NCI-H1105 (cell line): ENCODE results near the gene DPH7.
"Not testable (repeated sequence)": the region's sequence is repeated elsewhere in the genome, so short reads cannot be mapped to it uniquely, and the experiment has no call there.

Source experiments
- DNase-seq: peaks from one replicate; lab custom pipeline; 2025; lab: John Stamatoyannopoulos, UW

Gene DPH7

DNA sequence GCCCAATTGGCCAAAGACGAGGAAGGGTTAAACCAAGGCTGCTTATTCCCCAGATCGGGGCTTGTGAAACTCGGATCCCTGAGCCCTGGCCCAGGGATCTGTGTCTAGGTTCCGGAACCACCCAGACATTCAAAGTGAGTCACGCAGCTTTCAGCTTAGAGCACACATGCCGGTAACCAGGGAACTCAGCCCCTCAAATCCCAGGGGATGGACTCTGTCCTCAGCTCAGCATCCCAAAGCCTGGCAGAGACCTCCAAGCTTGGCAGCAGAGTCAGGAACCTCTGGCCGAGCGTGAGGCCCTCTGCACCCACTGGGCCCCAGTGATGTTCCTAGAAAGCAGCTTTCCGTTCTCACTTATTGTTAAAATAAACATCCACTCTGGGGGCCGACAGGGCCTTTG lies 33.6 kb downstream of the DPH7 start:
- DNase-seq = no peak

DNA sequence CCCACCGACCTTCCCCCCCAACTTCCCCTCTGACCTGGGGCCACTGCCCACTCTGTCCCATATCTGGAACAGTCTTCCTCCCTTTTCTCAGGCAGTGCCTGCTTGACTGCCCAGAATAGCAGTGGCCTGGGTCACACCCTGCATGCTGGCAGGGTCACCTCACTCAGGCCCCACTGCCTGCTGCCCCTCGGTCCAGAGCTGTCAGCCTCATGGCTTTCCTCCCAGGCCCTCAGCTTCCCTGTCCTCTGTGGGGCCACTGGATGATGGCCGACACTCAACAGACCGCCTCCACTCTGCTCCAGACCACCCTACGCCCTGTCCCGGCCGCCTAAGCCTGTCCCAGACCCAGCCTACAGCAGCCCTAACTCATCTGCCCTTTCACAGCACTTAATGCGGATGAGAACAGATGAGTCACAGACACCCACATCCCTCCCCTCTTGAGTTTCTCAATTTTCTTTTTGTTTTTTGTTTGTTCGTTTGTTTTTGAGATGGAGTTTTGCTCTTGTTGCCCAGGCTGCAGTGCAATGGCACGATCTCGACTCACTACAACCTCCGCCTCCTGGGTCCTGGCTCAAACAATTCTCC lies 34.5 kb downstream of the DPH7 start:
- no peak for DNase-seq

DNA sequence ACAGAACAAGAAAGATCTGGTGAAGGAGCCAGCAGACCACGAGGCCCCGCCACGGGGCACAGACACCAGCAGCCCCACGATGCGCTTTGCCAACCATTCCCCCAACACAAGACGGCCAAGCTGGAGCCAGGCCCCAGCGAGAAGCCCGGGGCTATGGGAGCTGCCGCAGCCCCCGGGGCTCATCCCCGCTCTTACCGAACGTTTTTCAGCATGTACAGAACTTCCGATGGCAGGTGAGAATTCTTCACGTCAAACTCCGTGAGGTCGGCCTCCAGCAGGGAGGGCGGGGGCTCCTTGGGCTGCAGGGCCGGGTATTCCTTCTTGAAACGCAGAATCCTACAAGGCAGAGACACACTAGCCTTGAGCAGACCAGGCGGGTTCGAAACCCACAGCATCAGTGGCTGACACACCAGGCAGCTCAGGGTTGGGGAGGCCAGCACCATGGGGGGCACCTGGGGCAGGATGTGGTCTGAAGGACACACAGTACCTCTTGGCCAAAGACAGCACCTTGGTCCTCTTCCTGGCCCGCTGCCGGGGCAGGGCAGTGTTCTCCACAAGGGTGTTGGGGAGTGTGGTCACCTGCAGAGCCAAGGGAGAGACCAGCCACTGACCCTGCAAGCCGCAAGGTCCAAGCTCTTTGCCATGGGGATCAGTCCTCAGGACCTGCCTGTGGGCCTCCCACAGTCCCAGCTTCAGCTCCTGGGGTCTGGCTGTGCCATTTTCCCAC lies 35.3 kb downstream of the DPH7 start:
- DNase-seq = no peak

DNA sequence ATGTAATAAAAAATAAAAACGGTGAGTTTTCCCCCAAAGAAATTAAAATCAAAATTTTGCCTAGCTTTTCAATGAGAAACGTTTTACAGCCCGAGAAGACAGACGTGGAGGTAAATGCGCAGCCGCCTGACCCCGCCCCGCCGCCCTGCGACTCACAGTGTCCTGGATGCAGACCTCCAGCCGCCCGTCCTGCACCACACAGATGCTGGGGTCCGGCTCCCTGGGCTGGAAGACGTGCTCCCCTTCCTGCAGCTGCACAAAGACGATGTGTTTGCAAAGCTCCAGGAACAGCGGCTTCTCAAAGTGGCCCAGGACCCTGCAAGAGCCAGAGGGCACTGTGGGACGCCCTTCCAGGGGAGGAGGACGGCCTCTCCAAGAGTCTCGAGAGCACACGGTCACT lies 36.2 kb downstream of the DPH7 start:
- DNase-seq = no peak

DNA sequence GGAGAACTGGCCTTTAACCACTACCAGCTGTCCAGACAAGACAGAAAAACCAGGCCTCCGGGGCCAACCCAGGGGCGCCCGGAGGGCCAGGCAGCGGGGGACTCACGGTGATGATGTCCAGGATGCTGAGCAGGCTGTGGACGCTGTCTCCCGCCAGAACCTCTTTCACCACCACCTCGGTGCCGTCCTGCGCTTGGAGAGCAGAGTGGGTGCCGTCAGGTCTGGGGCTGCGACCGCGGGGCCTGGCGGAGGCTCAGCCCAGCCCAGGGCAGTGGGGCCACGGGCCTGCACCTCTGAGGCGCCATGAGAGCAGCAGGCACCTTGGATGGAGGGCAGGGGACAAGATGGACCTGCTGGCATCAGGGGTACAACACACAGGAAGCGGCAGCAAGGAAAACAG lies 38.2 kb downstream of the DPH7 start:
- DNase-seq = no peak

DNA sequence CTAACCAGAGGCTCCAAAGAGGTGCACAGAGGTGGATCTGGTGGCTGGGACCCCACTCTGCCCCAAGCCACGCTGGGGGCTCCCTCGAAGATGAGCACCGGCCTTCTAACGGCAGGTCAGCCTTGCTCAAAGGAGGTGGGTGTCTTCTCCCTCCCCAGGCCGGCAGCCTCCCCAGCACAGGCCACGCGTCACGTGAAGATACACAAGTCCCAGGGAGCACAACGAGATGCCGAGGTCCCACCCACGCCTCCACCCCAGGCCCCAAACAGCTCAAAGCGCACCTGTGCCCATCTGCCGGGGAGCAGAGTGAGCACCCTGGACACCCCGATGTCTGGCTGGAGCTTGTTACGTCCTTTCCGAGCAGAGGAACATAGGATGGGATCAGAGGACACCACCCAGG lies 40.7 kb downstream of the DPH7 start:
- DNase-seq = no peak

DNA sequence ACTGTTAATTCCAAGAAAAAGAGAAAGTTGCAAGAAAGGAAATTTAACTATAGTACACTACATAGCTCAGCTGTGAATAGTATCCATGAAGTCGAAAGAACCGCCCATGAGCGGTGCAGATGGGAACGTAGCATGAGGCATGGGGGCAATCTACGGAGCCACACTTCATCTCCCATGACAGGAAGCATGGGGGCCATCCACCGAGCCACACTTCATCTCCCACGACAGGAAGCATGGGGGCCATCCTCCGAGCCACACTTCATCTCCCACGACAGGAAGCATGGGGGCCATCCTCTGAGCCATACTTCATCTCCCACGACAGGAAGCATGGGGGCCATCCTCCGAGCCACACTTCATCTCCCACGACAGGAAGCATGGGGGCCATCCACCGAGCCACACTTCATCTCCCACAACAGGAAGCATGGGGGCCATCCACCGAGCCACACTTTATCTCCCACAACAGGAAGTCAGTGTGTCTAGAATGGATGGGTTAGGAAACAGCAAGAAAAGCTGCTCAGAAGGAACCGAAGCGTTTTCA lies 42.1 kb downstream of the DPH7 start:
- DNase-seq = not testable (repeated sequence)

DNA sequence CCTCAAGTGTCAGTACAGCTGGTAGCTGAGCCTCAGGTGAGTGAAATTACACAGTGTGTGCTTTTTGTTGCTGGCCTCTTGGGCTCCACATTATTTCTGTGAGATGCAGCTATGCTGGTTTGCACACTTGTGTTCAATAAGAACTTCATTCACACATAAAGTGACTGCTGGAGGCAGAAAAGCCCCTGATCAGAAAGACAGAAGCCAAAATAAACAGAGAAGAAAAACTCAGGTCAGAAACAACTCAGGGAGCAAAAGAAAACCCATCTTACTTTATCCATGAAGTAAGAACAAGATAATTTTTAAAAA lies 43.7 kb downstream of the DPH7 start:
- no peak for DNase-seq

DNA sequence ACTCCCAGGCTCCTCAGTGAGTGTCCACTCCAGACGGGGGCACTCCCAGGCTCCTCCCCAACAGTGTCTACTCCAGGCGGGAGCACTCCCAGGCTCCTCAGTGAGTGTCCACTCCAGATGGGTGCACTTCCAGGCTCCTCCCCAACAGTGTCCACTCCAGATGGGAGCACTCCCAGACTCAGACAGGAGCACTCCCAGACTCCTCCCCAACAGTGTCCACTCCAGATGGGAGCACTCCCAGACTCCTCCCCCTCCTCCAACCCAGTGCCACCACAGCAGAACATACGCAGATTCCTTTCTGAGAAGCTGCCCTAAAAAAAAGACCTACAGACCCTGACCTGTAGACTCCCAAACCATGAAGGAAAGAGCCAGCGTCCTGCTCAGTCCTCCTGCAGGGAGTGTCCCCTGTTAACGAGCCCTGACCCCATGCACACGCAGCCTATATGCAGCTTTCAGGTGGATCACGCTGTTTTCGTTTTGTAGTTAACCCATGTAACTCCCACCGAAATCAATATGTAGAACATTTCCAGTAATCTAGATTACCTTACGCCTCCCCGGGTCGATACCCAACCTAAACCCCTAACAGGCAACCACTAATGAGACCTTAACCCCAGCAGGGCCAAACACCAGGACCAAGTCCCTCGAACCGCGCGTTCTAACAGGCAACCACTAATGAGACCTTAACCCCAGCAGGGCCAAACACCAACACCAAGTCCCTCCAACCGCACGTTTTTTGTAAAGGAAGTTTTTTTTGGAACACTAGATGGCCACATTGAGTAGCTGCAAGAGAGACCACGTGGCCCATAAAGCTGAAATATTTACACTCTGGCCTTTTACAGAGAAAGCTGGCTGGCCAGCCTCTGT lies 44.2 kb downstream of the DPH7 start:
- no peak for DNase-seq

DNA sequence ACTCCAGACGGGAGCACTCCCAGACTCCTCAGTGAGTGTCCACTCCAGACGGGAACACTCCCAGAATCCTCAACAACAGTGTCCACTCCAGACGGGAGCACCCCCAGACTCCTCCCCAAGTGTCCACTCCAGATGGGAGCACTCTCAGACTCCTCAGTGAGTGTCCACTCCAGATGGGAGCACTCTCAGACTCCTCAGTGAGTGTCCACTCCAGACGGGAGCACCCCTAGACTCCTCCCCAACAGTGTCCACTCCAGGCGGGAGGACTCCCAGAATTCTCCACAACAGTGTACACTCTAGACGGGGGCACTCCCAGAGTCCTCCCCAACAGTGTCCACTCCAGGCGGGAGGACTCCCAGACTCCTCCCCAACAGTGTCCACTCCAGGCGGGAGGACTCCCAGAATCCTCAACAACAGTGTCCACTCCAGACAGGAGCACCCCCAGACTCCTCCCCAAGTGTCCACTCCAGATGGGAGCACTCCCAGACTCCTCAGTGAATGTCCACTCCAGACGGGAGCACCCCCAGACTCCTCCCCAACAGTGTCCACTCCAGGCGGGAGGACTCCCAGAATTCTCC lies 45.7 kb downstream of the DPH7 start:
- not testable (repeated sequence) for DNase-seq

DNA sequence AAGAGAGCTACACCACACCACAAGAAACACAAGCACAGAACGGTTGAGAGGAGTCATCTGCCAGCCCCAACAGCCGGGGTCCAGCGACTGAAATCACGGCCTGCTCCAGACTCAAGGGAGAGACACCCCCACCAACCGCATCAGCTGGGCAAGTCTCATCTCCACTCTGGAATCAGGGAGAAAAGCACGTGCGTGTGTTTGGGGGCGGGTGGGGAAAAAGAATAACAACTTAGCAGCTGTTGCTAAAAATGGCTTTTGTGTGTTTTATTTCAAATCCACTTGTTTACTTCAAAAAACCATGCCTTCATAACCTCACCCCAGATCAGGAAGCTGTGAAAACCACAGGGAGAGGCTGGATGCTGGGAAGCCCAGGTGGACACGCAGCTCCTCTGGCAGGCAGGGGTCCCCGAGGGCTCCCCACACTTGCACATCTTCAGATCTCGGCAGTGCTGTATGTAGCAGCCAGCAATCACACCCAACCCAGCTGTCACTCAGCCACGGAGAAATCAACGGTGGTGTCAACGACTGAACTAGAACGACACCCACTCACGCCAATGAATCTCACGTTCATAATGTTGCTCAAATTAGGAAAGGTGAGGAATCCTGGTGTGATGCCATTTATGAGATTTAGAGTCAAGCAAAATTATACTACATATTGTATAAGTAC lies 47.5 kb downstream of the DPH7 start:
- no peak for DNase-seq

DNA sequence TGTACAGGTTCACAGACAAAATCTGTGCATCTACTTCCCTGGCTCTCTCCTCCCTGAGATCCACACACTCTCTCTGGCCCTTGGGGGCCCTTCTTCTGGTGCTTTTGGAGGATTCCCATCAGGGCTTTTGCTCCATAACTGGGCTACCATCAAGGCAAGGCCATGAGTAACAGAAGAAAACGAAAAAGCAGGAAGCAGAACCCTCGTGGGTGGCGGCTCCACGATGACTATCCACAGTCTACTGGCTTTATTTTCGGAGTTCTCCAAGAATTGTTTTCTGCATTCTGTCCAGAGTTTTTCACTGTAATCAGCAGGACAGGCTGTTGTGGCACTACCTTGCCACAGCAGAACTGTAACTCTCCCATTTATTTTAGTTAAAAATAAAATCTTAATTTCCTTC lies 48.4 kb downstream of the DPH7 start:
- DNase-seq = no peak

DNA sequence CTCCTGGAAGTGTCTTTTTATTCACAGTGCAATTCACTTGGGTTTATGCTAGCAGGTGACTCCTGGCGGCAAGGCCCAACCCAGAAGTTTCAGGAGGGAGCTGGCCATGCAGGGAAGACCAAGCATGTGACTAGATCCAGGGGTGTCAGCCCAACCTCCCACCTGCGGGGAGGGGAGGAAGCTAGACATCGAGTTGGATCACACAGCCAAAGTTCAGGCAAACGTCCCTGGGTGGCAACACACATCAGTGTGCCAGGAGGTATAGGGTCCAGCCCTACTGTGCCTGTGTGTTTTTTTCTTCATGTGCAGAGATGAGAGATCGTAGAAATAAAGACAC lies 53.8 kb downstream of the DPH7 start:
- DNase-seq = no peak

DNA sequence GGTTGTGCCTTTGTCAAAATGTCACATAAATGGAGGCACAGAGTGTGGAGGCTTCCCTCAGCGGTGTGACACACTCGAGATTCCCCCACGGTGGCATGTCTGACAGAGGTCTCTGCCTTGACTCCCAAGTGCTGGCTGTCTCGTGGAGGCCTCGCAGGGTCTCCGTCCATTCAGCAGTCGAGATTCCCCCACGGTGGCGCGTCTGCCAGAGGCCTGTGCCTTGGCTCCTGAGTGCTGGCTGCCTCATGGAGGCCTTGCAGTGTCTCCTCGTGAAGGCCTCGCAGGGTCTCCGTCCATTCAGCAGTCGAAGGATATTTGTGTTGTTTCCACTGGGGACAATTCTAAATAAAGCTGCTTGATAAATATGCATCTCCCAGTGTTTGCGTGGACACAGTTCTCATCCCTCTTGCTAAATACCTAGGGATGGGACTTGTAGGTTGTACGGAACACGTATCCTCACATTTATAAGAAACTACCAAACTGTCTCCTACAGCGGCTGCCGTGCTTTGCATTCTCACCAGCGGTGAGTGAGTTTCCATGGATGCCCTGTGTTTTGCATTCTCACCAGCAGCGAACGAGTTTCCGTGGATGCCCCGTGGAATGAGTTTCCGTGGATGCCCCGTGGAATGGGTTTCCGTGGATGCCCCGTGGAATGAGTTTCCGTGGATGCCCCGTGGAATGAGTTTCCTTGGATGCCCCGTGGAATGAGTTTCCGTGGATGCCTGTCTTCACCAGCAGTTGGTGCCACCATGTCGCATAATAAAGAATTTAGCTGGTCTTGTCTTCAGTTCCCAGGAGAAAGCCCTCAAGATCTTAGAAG lies 54.4 kb downstream of the DPH7 start:
- no peak for DNase-seq

DNA sequence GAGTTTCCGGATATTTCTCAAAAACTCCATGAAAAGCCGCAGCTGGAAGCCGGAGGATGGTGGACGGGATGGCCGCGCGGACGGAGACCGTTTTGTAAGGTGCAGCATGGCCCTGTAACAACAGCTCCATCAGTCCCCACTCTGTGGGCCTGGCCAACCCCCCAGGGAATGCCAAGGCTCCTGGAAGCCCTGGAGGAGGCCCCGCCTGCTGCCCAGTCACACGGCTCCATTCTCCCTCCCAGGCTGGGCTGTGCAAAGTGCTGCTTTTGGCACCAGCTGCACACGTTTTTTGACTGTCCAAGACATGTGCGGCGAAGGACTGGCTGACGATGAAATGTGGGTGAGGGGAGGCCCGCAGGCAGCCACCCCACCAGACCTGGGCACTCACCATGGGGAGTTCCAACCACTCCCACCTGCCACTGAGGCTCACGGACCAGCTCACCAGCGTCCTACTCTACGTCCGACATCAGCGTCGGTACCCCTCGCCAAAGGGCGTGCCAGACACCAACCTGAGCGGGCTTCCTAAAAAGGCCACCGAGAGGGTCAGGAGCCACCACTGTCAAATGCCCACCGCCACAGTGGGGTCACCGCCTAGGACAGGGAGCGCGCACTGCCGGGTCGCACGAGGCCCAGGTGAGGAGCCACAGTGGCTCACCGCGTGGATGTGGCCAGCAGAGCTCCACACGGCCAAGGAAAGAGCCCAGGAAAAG lies 55.8 kb downstream of the DPH7 start:
- DNase-seq = no peak

DNA sequence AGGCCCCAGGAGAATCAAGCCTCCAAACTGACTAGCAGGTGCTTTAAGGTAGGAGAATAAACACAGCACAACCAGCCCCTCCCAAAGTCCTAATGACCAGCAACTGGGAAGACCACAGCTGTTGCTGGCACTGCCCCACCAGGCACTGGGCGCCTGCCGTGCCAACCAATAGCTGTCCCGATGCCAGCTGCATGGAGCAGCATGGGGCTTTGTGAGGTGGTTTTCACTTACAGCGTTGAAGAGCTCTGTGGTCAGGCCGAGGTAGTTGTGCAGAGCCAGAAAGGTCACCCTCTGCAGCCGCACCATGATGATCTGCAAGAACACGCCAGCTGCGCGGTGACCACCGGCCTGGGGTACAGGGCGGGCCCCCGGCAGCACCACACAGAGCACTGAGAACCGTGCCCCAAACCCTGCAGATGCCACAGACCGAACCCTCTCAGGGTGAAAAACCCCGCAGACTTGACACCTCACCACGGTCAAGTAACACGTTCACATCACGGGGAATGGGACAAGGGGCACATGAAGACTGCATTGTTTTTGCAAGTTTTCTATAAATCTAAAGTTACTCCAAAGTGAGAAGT lies 57.2 kb downstream of the DPH7 start:
- DNase-seq = no peak

DNA sequence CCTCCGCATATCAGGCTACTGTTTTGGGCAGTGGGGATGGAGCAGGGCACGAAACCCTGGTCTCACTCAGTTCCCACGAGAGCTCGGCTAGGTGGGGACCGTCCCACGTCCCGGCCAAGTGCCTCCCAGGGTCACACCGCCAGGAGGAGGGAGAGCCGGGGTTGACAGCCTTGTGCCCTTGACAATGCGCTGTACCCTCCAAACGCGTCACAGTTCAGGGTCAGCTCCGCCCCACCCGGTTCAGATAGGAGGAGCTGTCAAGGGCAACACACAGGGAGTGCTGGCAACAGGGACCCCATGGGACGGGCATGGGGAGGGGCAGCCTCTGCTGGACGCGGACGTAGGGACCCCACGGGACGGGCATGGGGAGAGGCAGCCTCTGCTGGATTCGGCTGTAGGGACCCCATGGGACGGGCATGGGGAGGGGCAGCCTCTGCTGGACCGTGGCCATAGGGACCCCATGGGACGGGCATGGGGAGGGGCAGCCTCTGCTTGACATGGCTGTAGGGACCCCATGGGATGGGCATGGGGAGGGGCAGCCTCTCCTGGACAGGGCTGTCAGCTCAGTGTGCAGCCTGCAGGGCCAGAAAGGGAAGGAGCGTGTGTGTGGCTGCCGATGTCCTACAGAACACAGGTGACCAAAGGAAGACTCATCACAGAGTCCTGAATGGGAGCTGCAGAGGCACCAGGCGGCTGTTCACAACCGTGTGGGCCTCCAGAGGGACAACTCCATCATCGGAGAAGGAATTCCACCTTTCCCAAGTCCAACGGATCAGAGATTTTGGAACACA lies 57.9 kb downstream of the DPH7 start:
- no peak for DNase-seq

DNA sequence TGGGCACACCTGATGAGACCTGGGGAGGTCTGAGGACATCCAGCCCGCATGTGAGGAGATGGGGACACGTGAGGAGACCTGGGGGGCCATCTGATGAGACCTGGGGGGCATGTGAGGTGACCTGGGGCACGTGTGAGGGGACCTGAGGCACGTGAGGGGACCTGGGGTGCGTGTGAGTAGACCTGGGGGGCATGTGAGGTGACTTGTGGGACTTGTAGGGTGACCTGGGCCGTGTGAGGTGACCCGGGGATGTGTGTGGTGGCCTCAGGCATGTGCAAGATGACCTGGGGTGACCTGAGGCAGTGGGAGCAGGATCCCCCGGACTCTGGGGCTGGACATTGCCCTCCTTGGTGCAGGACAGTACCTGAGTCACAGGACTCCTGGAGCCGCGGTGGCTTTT lies 59.2 kb downstream of the DPH7 start:
- no peak for DNase-seq

DNA sequence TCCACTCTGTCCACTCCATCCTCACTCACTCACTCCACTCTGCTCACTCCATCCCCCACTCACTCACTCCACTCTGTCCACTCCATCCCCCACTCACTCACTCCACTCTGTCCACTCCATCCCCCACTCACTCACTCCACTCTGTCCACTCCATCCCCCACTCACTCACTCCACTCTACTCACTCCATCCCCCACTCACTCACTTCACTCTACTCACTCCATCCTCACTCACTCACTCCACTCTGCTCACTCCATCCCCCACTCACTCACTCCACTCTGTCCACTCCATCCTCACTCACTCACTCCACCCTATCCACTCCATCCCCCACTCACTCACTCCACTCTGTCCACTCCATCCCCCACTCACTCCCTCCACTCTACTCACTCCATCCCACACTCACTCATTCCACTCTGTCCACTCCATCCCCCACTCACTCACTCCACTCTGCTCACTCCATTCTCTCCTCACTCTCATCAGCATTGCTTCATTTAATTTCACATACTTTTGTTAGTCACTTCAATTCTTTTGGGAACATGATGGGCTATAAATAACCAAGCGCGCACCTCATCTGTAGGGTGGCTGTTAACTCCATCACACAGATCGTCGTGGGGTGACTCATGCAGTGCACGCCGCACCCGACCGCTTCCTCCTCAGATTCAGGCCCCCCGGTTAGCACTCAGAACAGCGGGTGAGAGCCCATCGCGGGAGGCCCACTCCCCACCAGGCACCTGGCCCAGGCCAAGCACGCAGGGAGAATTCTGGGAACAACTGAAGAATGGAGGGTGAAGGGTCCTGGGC lies 59.9 kb downstream of the DPH7 start:
- not testable (repeated sequence) for DNase-seq
